GM12864 (cell line): ENCODE results near the gene CERS3.
A peak's percentile ranks its signal among the peaks of the same experiment; 100 is the strongest.

Experiments used
- DNase-seq: peaks from one replicate; pipeline ENCODE4 v3.0.0-alpha.2; 2011; ENCODE audit warnings: low read depth
- H3K4me3 ChIP-seq: 2 replicates; pipeline ENCODE4 v1.5.1; 2011; ENCODE audit warnings: mild to moderate bottlenecking, low read depth, low read length, control low read depth
- TF ChIP-seq, protein P1 (sequence below): IDR thresholded peaks from 2 replicates; pipeline ENCODE4 v1.5.1; 2011; ENCODE audit warnings: low read depth, mild to moderate bottlenecking, moderate library complexity, low read length, control low read depth, inconsistent platforms; ENCODE audit errors: missing control alignments

CERS3 gene

DNA sequence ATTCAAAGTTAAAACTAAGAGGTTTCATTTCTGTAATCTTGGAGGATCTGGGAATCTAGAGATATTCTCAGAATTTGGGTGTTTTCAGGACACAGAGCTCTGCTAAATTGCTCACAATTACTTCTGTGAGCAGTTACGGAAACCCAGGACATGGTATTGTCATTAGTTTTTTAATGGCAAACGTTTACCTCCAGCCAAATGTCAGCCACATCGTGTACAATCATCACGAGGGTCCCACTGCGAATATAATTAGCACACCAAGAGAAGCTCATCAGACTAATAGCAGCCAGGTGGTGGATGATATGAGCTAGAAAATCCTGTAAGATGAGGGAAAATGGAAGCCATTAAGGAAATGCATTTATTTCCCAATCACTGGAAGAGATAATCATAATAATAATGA, 56.0 kb downstream of the CERS3 start:
- no peak overlapping the region for H3K4me3 ChIP-seq
- no peak for DNase-seq
- TF ChIP-seq, protein P1, sequence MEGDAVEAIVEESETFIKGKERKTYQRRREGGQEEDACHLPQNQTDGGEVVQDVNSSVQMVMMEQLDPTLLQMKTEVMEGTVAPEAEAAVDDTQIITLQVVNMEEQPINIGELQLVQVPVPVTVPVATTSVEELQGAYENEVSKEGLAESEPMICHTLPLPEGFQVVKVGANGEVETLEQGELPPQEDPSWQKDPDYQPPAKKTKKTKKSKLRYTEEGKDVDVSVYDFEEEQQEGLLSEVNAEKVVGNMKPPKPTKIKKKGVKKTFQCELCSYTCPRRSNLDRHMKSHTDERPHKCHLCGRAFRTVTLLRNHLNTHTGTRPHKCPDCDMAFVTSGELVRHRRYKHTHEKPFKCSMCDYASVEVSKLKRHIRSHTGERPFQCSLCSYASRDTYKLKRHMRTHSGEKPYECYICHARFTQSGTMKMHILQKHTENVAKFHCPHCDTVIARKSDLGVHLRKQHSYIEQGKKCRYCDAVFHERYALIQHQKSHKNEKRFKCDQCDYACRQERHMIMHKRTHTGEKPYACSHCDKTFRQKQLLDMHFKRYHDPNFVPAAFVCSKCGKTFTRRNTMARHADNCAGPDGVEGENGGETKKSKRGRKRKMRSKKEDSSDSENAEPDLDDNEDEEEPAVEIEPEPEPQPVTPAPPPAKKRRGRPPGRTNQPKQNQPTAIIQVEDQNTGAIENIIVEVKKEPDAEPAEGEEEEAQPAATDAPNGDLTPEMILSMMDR = no peak

GRCh38 chr15:100471933-100472332, 56.8 kb downstream of the CERS3 start:
- no peak for DNase-seq
- TF ChIP-seq, protein P1 = no peak
- no peak overlapping the region for H3K4me3 ChIP-seq

- TF ChIP-seq, protein P1 = no peak
These were observed 60.5 kb downstream of the CERS3 start for GRCh38 chr15:100468285-100468684.

DNA sequence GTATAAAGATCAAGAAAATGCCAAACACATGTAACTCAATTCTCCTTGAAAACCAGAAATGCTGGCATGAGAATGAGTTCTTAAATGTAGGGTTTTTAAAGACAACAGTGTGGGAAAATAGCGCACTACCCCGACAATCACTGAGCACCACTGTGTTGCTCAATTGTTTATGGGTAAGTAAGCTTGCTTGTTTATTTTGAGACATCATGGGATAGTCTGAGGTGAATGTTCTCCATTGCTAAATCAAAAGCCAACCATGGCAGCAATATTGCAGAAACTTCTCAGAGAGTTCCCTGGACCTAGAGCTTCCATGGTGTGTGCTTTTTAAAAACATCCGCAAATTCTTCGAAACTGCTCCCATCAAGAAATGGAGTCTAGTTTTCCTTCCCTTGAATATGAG, 62.7 kb downstream of the CERS3 start:
- DNase-seq = no peak
- TF ChIP-seq, protein P1 = no peak
- H3K4me3 ChIP-seq = no peak overlapping the region

More at GRCh38 chr15:100468285-100468684, 60.5 kb downstream of the CERS3 start:
- H3K4me3 ChIP-seq = no peak overlapping the region
- DNase-seq = no peak

DNA sequence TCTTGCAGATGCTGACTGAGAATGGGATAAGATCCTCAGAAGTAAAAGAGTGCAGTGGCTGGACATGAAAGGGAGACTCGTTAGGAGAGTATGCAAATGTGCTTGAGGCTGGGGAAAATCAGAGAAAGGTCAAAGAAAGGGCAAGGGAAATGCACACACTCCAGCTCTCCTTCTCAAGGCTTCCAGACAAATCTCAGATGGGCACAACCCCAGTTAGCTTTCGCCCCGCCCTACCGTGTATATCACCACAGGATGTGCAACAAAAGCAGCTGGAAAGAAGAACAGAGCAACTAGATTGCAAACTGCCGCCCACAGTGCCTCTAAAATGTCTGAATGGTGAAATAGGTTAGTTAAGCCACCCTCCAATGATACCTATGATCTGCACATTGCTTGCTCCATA, 63.9 kb downstream of the CERS3 start:
- TF ChIP-seq, protein P1 = no peak
- H3K4me3 ChIP-seq = no peak overlapping the region
- peak; percentile 4 for DNase-seq

DNA sequence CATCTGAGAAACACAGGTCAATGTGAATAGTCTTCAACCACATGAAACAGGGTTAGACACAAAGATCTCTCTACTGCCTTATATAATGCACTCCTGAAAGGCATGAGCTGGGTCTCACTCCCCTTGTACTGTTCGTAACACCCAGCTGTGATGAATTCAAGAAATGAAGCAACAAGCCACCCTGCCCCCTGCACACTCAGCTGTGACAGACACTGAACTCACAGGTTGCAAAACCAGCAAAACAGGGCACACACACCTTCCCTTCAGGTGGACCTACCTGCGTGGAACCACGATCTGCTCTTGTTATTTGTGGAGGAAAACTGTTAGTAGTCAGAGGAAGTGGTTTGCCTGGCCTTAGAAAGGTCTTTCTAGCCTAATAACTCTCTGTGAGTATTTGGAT, 64.5 kb downstream of the CERS3 start:
- no peak overlapping the region for H3K4me3 ChIP-seq
- TF ChIP-seq, protein P1 = no peak
- no peak for DNase-seq

DNA sequence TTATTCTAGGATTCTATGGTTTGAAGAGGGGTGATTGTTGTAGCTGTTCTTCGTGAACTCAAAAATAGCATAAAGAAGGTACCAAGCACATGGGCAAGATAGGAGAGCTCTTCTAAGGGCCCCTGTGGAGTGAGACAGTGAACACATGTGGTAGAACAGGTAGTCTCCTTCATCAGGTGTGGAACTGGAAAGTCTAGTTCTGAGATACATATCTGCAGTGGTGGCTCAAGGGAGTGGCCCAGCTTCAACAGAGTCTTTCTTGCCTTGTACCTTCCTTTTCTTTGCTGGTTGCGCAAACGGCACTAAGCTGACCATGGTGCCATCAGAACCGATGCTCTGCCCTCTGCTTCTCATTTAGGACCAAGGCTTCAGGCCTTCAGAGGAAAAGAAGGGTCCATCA, 65.2 kb downstream of the CERS3 start:
- TF ChIP-seq, protein P1 = no peak
- no peak for DNase-seq
- no peak overlapping the region for H3K4me3 ChIP-seq
